ENCODE results near the gene PEPD.

Gene PEPD

DNA sequence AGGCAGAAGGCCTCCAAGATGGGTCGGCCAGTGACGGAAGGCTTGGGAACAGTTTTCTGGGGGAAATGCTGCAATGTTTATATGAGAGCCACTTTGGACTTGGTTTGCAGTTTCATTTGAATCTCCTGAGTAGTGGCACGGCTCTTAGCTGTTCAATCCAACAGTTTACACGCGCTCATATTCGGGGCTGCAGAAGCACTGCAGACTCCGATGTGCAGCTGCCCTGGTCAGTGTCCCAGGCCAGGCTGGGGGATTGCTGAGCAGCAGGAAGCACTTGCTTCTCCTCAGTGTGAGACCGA lies 116.4 kb downstream of the PEPD start:
- H3K18ac ChIP-seq (ENCODE audit: low read depth in 1 of 2, low read length in 2 of 2) = no peak overlapping the region
- H3K4me2 ChIP-seq (ENCODE audit: low read length, poor library complexity, severe bottlenecking) = no peak overlapping the region
- no peak overlapping the region for H2AK5ac ChIP-seq (ENCODE audit: low read length, severe bottlenecking)
- no peak overlapping the region for H3K14ac ChIP-seq (ENCODE audit: low read length in 2 of 2)
- H3K9me3 ChIP-seq (ENCODE audit: control insufficient read depth, low read length) = no peaks in the 10 kb centered on the region
- H3K4ac ChIP-seq (ENCODE audit: low read depth in 1 of 2, low read length in 2 of 2) = no peak overlapping the region
- peaks cover 8% of the 10 kb centered on the region for H3K4me1 ChIP-seq (ENCODE audit: control insufficient read depth, insufficient read depth, low read depth, low read length)
- H3K23ac ChIP-seq (ENCODE audit: low read length in 2 of 2) = no peak overlapping the region
- no peak for DNase-seq
- H4K91ac ChIP-seq (ENCODE audit: low read length) = no peak overlapping the region
- H2BK5ac ChIP-seq (ENCODE audit: low read depth, low read length, poor library complexity, severe bottlenecking) = no peak overlapping the region
- H2AFZ ChIP-seq (ENCODE audit: low read depth, low read length) = no peak overlapping the region
- H3K27me3 ChIP-seq (ENCODE audit: control insufficient read depth in 1 of 2, insufficient read depth in 1 of 2, low read length in 2 of 2) = no peaks in the 10 kb centered on the region
- H3K4me3 ChIP-seq (ENCODE audit: insufficient read depth in 1 of 2, low read depth in 1 of 2, low read length in 2 of 2) = no peak overlapping the region
- 98% methylated on average over 8 of the region's 8 CpGs for whole genome bisulfite sequencing
- H2BK120ac ChIP-seq (ENCODE audit: low read depth, low read length) = no peak overlapping the region
- no peak overlapping the region for H2BK15ac ChIP-seq (ENCODE audit: low read depth, poor library complexity, severe bottlenecking)
- no peak overlapping the region for H2BK12ac ChIP-seq (ENCODE audit: low read length in 2 of 2)
- no peaks in the 10 kb centered on the region for H3K79me1 ChIP-seq (replicated peaks; ENCODE audit: low read length, poor library complexity, severe bottlenecking)
- H3K27ac ChIP-seq (ENCODE audit: low read length, poor library complexity, severe bottlenecking) = no peak overlapping the region
- H4K8ac ChIP-seq (ENCODE audit: low read length) = no peak overlapping the region
- H3K36me3 ChIP-seq (ENCODE audit: control insufficient read depth in 1 of 2, insufficient read depth in 2 of 2, low read depth in 1 of 2, low read length in 2 of 2) = peaks cover 0 to 21% of the 10 kb centered on the region in 2 experiments
- H3K9ac ChIP-seq (ENCODE audit: low read length) = peak overlapping the region; percentile 3

GRCh38 chr19:33404506-33405253 lies 116.9 kb downstream of the PEPD start:
- H2AK5ac ChIP-seq (ENCODE audit: low read length, severe bottlenecking) = no peak overlapping the region
- H3K23ac ChIP-seq (ENCODE audit: low read length in 2 of 2) = no peak overlapping the region
- peaks cover 8% of the 10 kb centered on the region for H3K4me1 ChIP-seq (ENCODE audit: control insufficient read depth, insufficient read depth, low read depth, low read length)
- no peaks in the 10 kb centered on the region for H3K27me3 ChIP-seq (ENCODE audit: control insufficient read depth in 1 of 2, insufficient read depth in 1 of 2, low read length in 2 of 2)
- no peak overlapping the region for H3K4me3 ChIP-seq (ENCODE audit: insufficient read depth in 1 of 2, low read depth in 1 of 2, low read length in 2 of 2)
- WGBS = 92% methylated on average over 18 of the region's 18 CpGs
- no peak overlapping the region for H2BK12ac ChIP-seq (ENCODE audit: low read length in 2 of 2)
- no peak overlapping the region for H3K14ac ChIP-seq (ENCODE audit: low read length in 2 of 2)
- H4K91ac ChIP-seq (ENCODE audit: low read length) = no peak overlapping the region
- H3K27ac ChIP-seq (ENCODE audit: low read length, poor library complexity, severe bottlenecking) = no peak overlapping the region
- no peak for DNase-seq
- no peaks in the 10 kb centered on the region for H3K9me3 ChIP-seq (ENCODE audit: control insufficient read depth, low read length)
- H3K4ac ChIP-seq (ENCODE audit: low read depth in 1 of 2, low read length in 2 of 2) = no peak overlapping the region
- peak overlapping the region; percentile 24 for H3K9ac ChIP-seq (ENCODE audit: low read length)
- H2AFZ ChIP-seq (ENCODE audit: low read depth, low read length) = no peak overlapping the region
- H3K36me3 ChIP-seq (ENCODE audit: control insufficient read depth in 1 of 2, insufficient read depth in 2 of 2, low read depth in 1 of 2, low read length in 2 of 2) = peaks cover 0 to 15% of the 10 kb centered on the region in 2 experiments
- H2BK5ac ChIP-seq (ENCODE audit: low read depth, low read length, poor library complexity, severe bottlenecking) = no peak overlapping the region
- H3K18ac ChIP-seq (ENCODE audit: low read depth in 1 of 2, low read length in 2 of 2) = no peak overlapping the region
- H4K8ac ChIP-seq (ENCODE audit: low read length) = no peak overlapping the region
- no peaks in the 10 kb centered on the region for H3K79me1 ChIP-seq (replicated peaks; ENCODE audit: low read length, poor library complexity, severe bottlenecking)
- H3K4me2 ChIP-seq (ENCODE audit: low read length, poor library complexity, severe bottlenecking) = no peak overlapping the region
- H2BK120ac ChIP-seq (ENCODE audit: low read depth, low read length) = no peak overlapping the region
- no peak overlapping the region for H2BK15ac ChIP-seq (ENCODE audit: low read depth, poor library complexity, severe bottlenecking)

DNA sequence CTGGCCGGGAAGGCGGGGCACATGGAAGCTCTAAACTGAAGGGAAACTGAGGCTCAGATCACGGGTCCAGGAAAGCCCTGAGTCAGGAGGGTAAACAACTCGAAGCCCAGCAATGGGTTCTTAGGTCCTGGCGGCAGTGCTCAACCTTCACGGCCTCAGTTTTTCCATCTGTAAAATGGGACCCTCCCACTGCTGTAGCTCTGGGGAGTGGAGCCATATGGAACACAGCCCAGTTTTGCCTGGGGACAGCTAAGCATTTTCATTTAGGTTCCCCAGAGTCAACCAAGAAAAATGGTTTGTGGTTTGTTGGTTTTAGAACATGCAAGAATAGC lies 117.7 kb downstream of the PEPD start:
- no peak overlapping the region for H4K8ac ChIP-seq (ENCODE audit: low read length)
- no peak overlapping the region for H3K4ac ChIP-seq (ENCODE audit: low read depth in 1 of 2, low read length in 2 of 2)
- WGBS = 88% methylated on average over 6 of the region's 6 CpGs
- H2BK120ac ChIP-seq (ENCODE audit: low read depth, low read length) = no peak overlapping the region
- no peaks in the 10 kb centered on the region for H3K27me3 ChIP-seq (ENCODE audit: control insufficient read depth in 1 of 2, insufficient read depth in 1 of 2, low read length in 2 of 2)
- no peaks in the 10 kb centered on the region for H3K9me3 ChIP-seq (ENCODE audit: control insufficient read depth, low read length)
- peaks cover 8% of the 10 kb centered on the region for H3K4me1 ChIP-seq (ENCODE audit: control insufficient read depth, insufficient read depth, low read depth, low read length)
- H2BK12ac ChIP-seq (ENCODE audit: low read length in 2 of 2) = no peak overlapping the region
- H3K4me2 ChIP-seq (ENCODE audit: low read length, poor library complexity, severe bottlenecking) = no peak overlapping the region
- H3K14ac ChIP-seq (ENCODE audit: low read length in 2 of 2) = no peak overlapping the region
- peaks cover 0 to 13% of the 10 kb centered on the region in 2 experiments for H3K36me3 ChIP-seq (ENCODE audit: control insufficient read depth in 1 of 2, insufficient read depth in 2 of 2, low read depth in 1 of 2, low read length in 2 of 2)
- H4K91ac ChIP-seq (ENCODE audit: low read length) = no peak overlapping the region
- H2BK5ac ChIP-seq (ENCODE audit: low read depth, low read length, poor library complexity, severe bottlenecking) = no peak overlapping the region
- H3K23ac ChIP-seq (ENCODE audit: low read length in 2 of 2) = no peak overlapping the region
- H2AFZ ChIP-seq (ENCODE audit: low read depth, low read length) = no peak overlapping the region
- no peaks in the 10 kb centered on the region for H3K79me1 ChIP-seq (replicated peaks; ENCODE audit: low read length, poor library complexity, severe bottlenecking)
- H3K18ac ChIP-seq (ENCODE audit: low read depth in 1 of 2, low read length in 2 of 2) = no peak overlapping the region
- no peak overlapping the region for H3K27ac ChIP-seq (ENCODE audit: low read length, poor library complexity, severe bottlenecking)
- H3K9ac ChIP-seq (ENCODE audit: low read length) = peak overlapping the region; percentile 24
- DNase-seq = no peak
- no peak overlapping the region for H2BK15ac ChIP-seq (ENCODE audit: low read depth, poor library complexity, severe bottlenecking)
- no peak overlapping the region for H3K4me3 ChIP-seq (ENCODE audit: insufficient read depth in 1 of 2, low read depth in 1 of 2, low read length in 2 of 2)
- no peak overlapping the region for H2AK5ac ChIP-seq (ENCODE audit: low read length, severe bottlenecking)

DNA sequence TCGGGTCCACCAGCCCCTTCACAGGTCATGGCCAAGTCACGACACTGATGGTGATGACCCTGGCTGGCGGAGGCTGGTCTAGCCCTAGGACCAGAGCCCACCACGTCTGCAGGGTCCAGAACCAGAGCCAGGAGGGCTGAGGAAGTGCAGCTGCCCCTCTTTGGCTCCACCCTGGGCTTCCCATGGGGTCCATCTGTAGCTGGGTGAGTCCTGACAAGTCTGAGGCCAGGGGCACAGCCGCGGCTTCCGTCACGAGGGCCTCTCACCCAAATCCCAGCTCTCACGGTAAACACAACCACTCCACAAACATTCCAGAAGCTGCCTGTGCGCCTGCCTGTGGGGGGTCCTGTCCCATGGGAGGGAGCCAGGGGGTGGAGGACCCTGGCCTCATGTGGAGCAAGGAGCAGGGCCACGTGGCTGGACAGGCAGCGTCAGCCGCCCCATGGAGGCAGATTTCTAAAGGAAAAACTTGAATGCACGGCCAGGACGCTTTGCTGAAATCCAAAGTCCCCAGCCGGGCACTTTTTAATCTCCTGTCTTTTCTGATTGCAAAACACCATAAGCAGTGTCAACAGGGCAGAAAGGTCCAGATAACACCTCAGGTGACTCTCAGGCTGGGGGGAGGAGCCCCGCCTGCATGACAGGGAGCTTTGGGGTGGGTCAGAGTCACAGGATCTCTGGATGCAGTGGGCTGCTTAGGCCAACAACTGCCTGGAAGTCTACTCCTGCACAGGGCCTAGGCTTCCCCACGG lies 118.2 kb downstream of the PEPD start:
- H3K27me3 ChIP-seq (ENCODE audit: control insufficient read depth in 1 of 2, insufficient read depth in 1 of 2, low read length in 2 of 2) = no peaks in the 10 kb centered on the region
- H2BK5ac ChIP-seq (ENCODE audit: low read depth, low read length, poor library complexity, severe bottlenecking) = no peak overlapping the region
- no peak overlapping the region for H3K9ac ChIP-seq (ENCODE audit: low read length)
- H3K4ac ChIP-seq (ENCODE audit: low read depth in 1 of 2, low read length in 2 of 2) = no peak overlapping the region
- H3K4me3 ChIP-seq (ENCODE audit: insufficient read depth in 1 of 2, low read depth in 1 of 2, low read length in 2 of 2) = no peak overlapping the region
- H3K79me1 ChIP-seq (replicated peaks; ENCODE audit: low read length, poor library complexity, severe bottlenecking) = no peaks in the 10 kb centered on the region
- no peak overlapping the region for H4K8ac ChIP-seq (ENCODE audit: low read length)
- H3K23ac ChIP-seq (ENCODE audit: low read length in 2 of 2) = no peak overlapping the region
- H2BK15ac ChIP-seq (ENCODE audit: low read depth, poor library complexity, severe bottlenecking) = no peak overlapping the region
- H2AFZ ChIP-seq (ENCODE audit: low read depth, low read length) = no peak overlapping the region
- H3K4me1 ChIP-seq (ENCODE audit: control insufficient read depth, insufficient read depth, low read depth, low read length) = peaks cover 8% of the 10 kb centered on the region
- H3K36me3 ChIP-seq (ENCODE audit: control insufficient read depth in 1 of 2, insufficient read depth in 2 of 2, low read depth in 1 of 2, low read length in 2 of 2) = peaks cover 0 to 13% of the 10 kb centered on the region in 2 experiments
- H3K27ac ChIP-seq (ENCODE audit: low read length, poor library complexity, severe bottlenecking) = no peak overlapping the region
- no peak overlapping the region for H3K14ac ChIP-seq (ENCODE audit: low read length in 2 of 2)
- no peak overlapping the region for H3K18ac ChIP-seq (ENCODE audit: low read depth in 1 of 2, low read length in 2 of 2)
- H2AK5ac ChIP-seq (ENCODE audit: low read length, severe bottlenecking) = no peak overlapping the region
- WGBS = 78% methylated on average over 18 of the region's 18 CpGs
- no peak overlapping the region for H2BK120ac ChIP-seq (ENCODE audit: low read depth, low read length)
- no peak overlapping the region for H3K4me2 ChIP-seq (ENCODE audit: low read length, poor library complexity, severe bottlenecking)
- H3K9me3 ChIP-seq (ENCODE audit: control insufficient read depth, low read length) = no peaks in the 10 kb centered on the region
- no peak overlapping the region for H4K91ac ChIP-seq (ENCODE audit: low read length)
- DNase-seq = no peak
- H2BK12ac ChIP-seq (ENCODE audit: low read length in 2 of 2) = no peak overlapping the region

All from mesenchymal stem cell (in vitro differentiated cells and primary cell).